Duodenal mucosa (tissue), 2 donors: ENCODE measurements around the gene PPP3CA.

Experiments
- H3K27ac ChIP-seq: one replicate; pipeline ENCODE4 v1.7.0; 2013; ENCODE audit warnings: low read depth, low read length
- H3K27me3 ChIP-seq, 2 donors: one replicate each; pipeline ENCODE4 v1.7.0; 2013; ENCODE audit warnings: low read length in 2 of 2, control low read depth in 1 of 2; ENCODE audit not compliant: insufficient read depth in 2 of 2, control insufficient read depth in 1 of 2
- H3K36me3 ChIP-seq, 2 donors: one replicate each; pipeline ENCODE4 v1.7.0; 2013; ENCODE audit warnings: low read length in 2 of 2, control low read depth in 1 of 2; ENCODE audit not compliant: insufficient read depth in 2 of 2, control insufficient read depth in 1 of 2
- H3K4me1 ChIP-seq, 2 donors: one replicate each; pipeline ENCODE4 v1.7.0; 2013; ENCODE audit warnings: low read length in 2 of 2, control low read depth in 1 of 2; ENCODE audit not compliant: insufficient read depth in 2 of 2, control insufficient read depth in 1 of 2
- H3K4me3 ChIP-seq, 2 donors: one replicate each; pipeline ENCODE4 v1.7.0; 2013; ENCODE audit warnings: low read length in 2 of 2, low read depth in 1 of 2
- H3K9ac ChIP-seq, 2 donors: one replicate each; pipeline ENCODE4 v1.7.0; 2013; ENCODE audit warnings: low read length in 2 of 2, low read depth in 1 of 2
- H3K9me3 ChIP-seq, 2 donors: one replicate each; pipeline ENCODE4 v1.7.0; 2013; ENCODE audit warnings: low read length in 2 of 2, control low read depth in 1 of 2; ENCODE audit not compliant: control insufficient read depth in 1 of 2

PPP3CA gene

GRCh38 chr4:101348995-101349800, 1.9 kb upstream of the PPP3CA start:
- Histone ChIP-seq H3K4me3 (peak overlapping the region; percentile 23 to 97), H3K36me3 (no peaks in the 10 kb centered on the region), H3K27ac (no peak overlapping the region), H3K9ac (peak overlapping the region in 1 of 2 donors; percentile 69), H3K27me3 (no peaks in the 10 kb centered on the region), H3K4me1 (peaks cover 25 to 30% of the 10 kb centered on the region in 2 donors), H3K9me3 (no peaks in the 10 kb centered on the region)

- peak overlapping the region; percentile 96 to 97 for H3K4me3 ChIP-seq
- peak overlapping the region; percentile 99 for H3K27ac ChIP-seq
- H3K36me3 ChIP-seq, result no peaks in the 10 kb centered on the region
- H3K9me3 ChIP-seq, result no peaks in the 10 kb centered on the region
- no peaks in the 10 kb centered on the region for H3K27me3 ChIP-seq
- peaks cover 25 to 30% of the 10 kb centered on the region in 2 donors for H3K4me1 ChIP-seq
- peak overlapping the region; percentile 69 to 96 for H3K9ac ChIP-seq
These were observed 1.1 kb upstream of the PPP3CA start for GRCh38 chr4:101348367-101348827.

- H3K27me3 ChIP-seq, result no peaks in the 10 kb centered on the region
- peak overlapping the region; percentile 69 to 96 for H3K9ac ChIP-seq
- H3K36me3 ChIP-seq, result no peaks in the 10 kb centered on the region
- H3K4me1 ChIP-seq, result peaks cover 25 to 30% of the 10 kb centered on the region in 2 donors
- H3K9me3 ChIP-seq, result no peaks in the 10 kb centered on the region
- peak overlapping the region; percentile 99 for H3K27ac ChIP-seq
- H3K4me3 ChIP-seq, result peak overlapping the region; percentile 96 to 97
These were observed 436 bp upstream of the PPP3CA start for GRCh38 chr4:101347557-101348366.

GRCh38 chr4:101346351-101347266, 717 bp downstream of the PPP3CA start:
- peak overlapping the region; percentile 83 to 90 for H3K4me3 ChIP-seq
- H3K27me3 ChIP-seq, result no peaks in the 10 kb centered on the region
- H3K36me3 ChIP-seq, result no peaks in the 10 kb centered on the region
- peak overlapping the region; percentile 91 for H3K27ac ChIP-seq
- H3K4me1 ChIP-seq, result peaks cover 25 to 30% of the 10 kb centered on the region in 2 donors
- H3K9ac ChIP-seq, result peak overlapping the region; percentile 58 to 69
- H3K9me3 ChIP-seq, result no peaks in the 10 kb centered on the region

- Histone ChIP-seq H3K27ac (no peak overlapping the region), H3K36me3 (no peaks in the 10 kb centered on the region), H3K27me3 (no peaks in the 10 kb centered on the region), H3K9me3 (no peaks in the 10 kb centered on the region), H3K9ac (peak overlapping the region; percentile 46 to 58), H3K4me1 (peaks cover 25 to 30% of the 10 kb centered on the region in 2 donors), H3K4me3 (peak overlapping the region; percentile 83 to 90)
These were observed 1.6 kb downstream of the PPP3CA start for GRCh38 chr4:101345596-101346350.

- Histone ChIP-seq H3K9ac (peak overlapping the region; percentile 46 to 58), H3K27ac (no peak overlapping the region), H3K4me1 (peaks cover 25 to 30% of the 10 kb centered on the region in 2 donors), H3K4me3 (peak overlapping the region; percentile 83 to 90), H3K9me3 (no peaks in the 10 kb centered on the region), H3K36me3 (no peaks in the 10 kb centered on the region), H3K27me3 (no peaks in the 10 kb centered on the region)
These were observed 2.1 kb downstream of the PPP3CA start for GRCh38 chr4:101345271-101345595.

- no peak overlapping the region for H3K27ac ChIP-seq
- no peak overlapping the region for H3K4me3 ChIP-seq
- no peaks in the 10 kb centered on the region for H3K36me3 ChIP-seq
- peaks cover 0 to 6% of the 10 kb centered on the region in 2 donors for H3K4me1 ChIP-seq
- H3K9me3 ChIP-seq, result no peaks in the 10 kb centered on the region
- H3K27me3 ChIP-seq, result no peaks in the 10 kb centered on the region
- no peak overlapping the region for H3K9ac ChIP-seq
These were observed 8.0 kb downstream of the PPP3CA start for GRCh38 chr4:101339332-101339731.

- H3K4me1 ChIP-seq, result peaks cover 0 to 6% of the 10 kb centered on the region in 2 donors
- no peak overlapping the region for H3K9ac ChIP-seq
- H3K4me3 ChIP-seq, result no peak overlapping the region
- H3K27me3 ChIP-seq, result no peaks in the 10 kb centered on the region
- H3K27ac ChIP-seq, result no peak overlapping the region
- no peaks in the 10 kb centered on the region for H3K36me3 ChIP-seq
- H3K9me3 ChIP-seq, result no peaks in the 10 kb centered on the region
These were observed 9.6 kb downstream of the PPP3CA start for GRCh38 chr4:101337688-101338087.

GRCh38 chr4:101334963-101335572, 12.3 kb downstream of the PPP3CA start:
- Histone ChIP-seq H3K36me3 (no peaks in the 10 kb centered on the region), H3K9me3 (no peaks in the 10 kb centered on the region), H3K9ac (no peak overlapping the region), H3K27me3 (no peaks in the 10 kb centered on the region), H3K4me3 (no peak overlapping the region), H3K27ac (no peak overlapping the region), H3K4me1 (peaks cover 0 to 6% of the 10 kb centered on the region in 2 donors)
